ENCODE data around the gene SSBP2. TPM values are rescaled to one million over a fixed set of nuclear protein-coding genes. Genes with fewer than 3 reads are reported as not detected.

Gene SSBP2
- total and polyA plus RNA-seq, 8 donors, result 0.87 to 86.2 (median 24.6) TPM

DNA sequence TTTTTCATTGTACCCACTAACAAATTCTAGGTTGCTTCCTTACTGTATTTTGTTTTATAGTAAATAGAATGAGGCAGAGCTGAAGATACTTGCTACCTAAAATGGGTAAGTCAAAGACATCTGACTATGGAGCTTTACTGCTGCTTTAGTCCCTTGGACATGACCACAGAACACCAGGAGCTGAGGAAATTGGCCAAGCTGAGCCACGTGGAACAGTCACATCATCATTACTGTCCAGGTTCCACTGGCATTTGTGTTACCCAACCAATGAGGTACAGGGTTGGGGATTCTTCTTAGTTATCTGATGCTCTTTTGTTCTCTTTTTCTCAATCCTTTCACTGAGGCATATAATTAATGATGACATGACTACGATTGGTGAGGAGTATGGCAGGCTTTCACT lies 47.1 kb downstream of the SSBP2 start:
- 79 to 94% (median 88%) methylated on average over 2 of the region's 2 CpGs for WGBS, 5 donors

DNA sequence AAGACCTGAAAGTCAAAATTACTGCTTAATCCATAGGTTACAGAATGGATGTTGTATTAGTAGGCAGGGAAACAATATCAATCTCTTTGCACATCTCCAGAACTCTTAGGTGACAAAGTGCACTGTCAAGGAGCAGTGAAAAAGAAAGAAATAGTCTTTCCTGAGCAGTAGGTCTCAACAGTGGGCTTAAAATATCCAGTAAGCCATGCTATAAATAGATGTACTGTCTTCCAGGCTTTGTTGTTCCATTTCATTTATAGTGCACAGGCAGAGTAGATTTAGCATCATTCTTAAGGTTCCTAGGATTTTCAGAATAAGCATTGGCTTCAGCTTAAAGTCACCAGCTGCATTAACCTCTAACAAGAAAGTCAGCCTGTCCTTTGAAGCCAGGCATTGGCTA lies 50.7 kb downstream of the SSBP2 start:
- no peaks in the 10 kb centered on the region for H3K27me3 ChIP-seq
- peaks cover 0 to 28% (median 4%) of the 10 kb centered on the region in 4 donors for H3K4me1 ChIP-seq
- intact Hi-C loops (cut with DNase I; ENCODE audit: low total_unique reads), result no loop called here
- no peak overlapping the region for H3K4me3 ChIP-seq
- H3K9me3 ChIP-seq, result peaks cover 0 to 13% (median 9%) of the 10 kb centered on the region in 4 donors
- DNase-seq, result no peak
- H3K27ac ChIP-seq, result no peak overlapping the region
- TF ChIP-seq, protein P1, sequence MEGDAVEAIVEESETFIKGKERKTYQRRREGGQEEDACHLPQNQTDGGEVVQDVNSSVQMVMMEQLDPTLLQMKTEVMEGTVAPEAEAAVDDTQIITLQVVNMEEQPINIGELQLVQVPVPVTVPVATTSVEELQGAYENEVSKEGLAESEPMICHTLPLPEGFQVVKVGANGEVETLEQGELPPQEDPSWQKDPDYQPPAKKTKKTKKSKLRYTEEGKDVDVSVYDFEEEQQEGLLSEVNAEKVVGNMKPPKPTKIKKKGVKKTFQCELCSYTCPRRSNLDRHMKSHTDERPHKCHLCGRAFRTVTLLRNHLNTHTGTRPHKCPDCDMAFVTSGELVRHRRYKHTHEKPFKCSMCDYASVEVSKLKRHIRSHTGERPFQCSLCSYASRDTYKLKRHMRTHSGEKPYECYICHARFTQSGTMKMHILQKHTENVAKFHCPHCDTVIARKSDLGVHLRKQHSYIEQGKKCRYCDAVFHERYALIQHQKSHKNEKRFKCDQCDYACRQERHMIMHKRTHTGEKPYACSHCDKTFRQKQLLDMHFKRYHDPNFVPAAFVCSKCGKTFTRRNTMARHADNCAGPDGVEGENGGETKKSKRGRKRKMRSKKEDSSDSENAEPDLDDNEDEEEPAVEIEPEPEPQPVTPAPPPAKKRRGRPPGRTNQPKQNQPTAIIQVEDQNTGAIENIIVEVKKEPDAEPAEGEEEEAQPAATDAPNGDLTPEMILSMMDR (IDR thresholded peaks at IDR 0.05), result no peak
- TF ChIP-seq EP300 (IDR thresholded peaks at IDR 0.05) (no peak), POLR2AphosphoS5 (IDR thresholded peaks at IDR 0.05) (no peak), POLR2A (IDR thresholded peaks at IDR 0.05) (no peak)
- no peaks in the 10 kb centered on the region for H3K36me3 ChIP-seq

More for the DNA sequence above, 47.1 kb downstream of the SSBP2 start:
- Histone ChIP-seq H3K9me3 (peaks cover 0 to 13% (median 9%) of the 10 kb centered on the region in 4 donors), H3K27ac (no peak overlapping the region), H3K27me3 (no peaks in the 10 kb centered on the region), H3K4me3 (no peak overlapping the region), H3K4me1 (peaks cover 0 to 23% (median 7%) of the 10 kb centered on the region in 4 donors), H3K36me3 (no peaks in the 10 kb centered on the region)
- DNase-seq, result no peak
- intact Hi-C loops (cut with DNase I; ENCODE audit: low total_unique reads), result no loop called here
- TF ChIP-seq POLR2A (IDR thresholded peaks at IDR 0.05) (no peak), EP300 (IDR thresholded peaks at IDR 0.05) (no peak), POLR2AphosphoS5 (IDR thresholded peaks at IDR 0.05) (no peak)
- TF ChIP-seq, protein P1 (IDR thresholded peaks at IDR 0.05), result no peak

DNA sequence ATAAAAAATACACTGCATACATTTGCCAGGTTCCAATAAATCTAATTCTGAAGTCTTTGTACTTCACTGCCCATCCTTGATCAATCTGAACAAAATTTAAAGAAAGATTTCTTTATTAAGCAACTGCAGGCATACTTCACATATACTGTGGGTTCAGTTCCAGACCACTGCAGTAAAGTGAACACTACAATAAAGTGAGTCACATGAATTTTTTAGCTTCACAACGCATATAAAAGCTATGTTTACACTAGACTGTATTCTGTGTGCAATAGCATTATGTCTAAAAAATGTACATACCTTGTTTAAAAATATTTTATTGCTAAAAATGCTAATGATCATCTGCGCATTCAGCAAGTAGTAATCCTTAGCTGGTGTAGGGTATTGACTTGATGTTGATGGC lies 52.1 kb downstream of the SSBP2 start:
- Histone ChIP-seq H3K36me3 (no peaks in the 10 kb centered on the region), H3K4me3 (no peak overlapping the region), H3K27ac (no peak overlapping the region), H3K9me3 (peaks cover 0 to 13% (median 9%) of the 10 kb centered on the region in 4 donors), H3K27me3 (no peaks in the 10 kb centered on the region), H3K4me1 (peaks cover 0 to 28% (median 4%) of the 10 kb centered on the region in 4 donors)
- DNase-seq, result no peak
- WGBS, 5 donors, result 87 to 94% (median 89%) methylated on average over 2 of the region's 2 CpGs
- no peak for TF ChIP-seq EP300 (IDR thresholded peaks at IDR 0.05)
- TF ChIP-seq POLR2A (IDR thresholded peaks at IDR 0.05), result no peak
- no peak for TF ChIP-seq POLR2AphosphoS5 (IDR thresholded peaks at IDR 0.05)
- TF ChIP-seq, protein P1 (IDR thresholded peaks at IDR 0.05), result no peak
- intact Hi-C loops (cut with DNase I; ENCODE audit: low total_unique reads), result no loop called here

DNA sequence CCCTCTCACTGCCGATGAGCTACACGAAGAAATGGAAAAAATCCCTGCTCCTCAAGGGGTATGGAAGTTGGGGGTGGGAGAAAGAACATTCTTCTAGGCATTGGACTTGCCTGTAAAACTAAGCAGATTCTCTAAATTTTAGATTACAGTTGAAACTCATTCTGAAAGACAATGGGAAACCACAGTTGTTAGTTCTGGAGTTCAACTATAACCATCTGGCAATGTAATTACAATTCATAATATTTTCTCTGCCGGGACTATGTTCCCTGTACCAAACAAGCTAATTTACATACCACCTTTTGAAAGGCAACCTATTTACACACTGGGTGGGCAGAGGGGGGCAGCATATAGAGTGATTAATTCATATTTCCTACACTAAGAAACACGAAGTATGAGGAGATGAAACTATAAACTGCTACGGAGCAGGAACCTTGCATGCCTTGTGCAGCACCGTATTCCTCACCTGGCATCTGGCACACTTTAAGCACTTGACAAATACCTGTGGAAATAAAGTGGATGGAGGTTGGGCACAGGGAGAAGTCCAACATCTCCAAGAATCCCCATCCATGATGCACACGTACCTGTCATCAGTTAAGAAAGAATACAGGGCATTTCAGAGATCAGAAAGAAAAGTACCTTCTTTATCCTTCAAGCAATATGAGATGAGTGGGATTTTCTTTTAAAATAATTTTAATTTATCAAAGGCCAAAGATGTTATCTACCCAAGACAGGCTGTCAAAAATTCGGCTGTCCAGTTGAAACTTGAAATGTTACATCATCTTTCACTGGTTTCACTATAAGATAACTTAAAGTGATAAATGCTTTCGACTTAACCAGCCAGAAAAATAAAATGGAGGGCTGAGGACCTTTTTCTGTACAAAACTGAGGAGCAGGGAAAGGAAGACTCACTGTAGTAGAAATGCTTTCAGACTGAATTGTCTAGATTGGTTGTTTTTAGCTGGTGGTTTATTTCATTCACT lies 54.2 kb downstream of the SSBP2 start:
- TF ChIP-seq POLR2A (IDR thresholded peaks at IDR 0.05) (no peak), EP300 (IDR thresholded peaks at IDR 0.05) (no peak), POLR2AphosphoS5 (IDR thresholded peaks at IDR 0.05) (no peak)
- TF ChIP-seq, protein P1 (IDR thresholded peaks at IDR 0.05), result no peak
- Histone ChIP-seq H3K36me3 (no peaks in the 10 kb centered on the region), H3K27me3 (no peaks in the 10 kb centered on the region), H3K4me1 (peaks cover 0 to 17% (median 0%) of the 10 kb centered on the region in 4 donors), H3K27ac (no peak overlapping the region), H3K9me3 (peaks cover 0 to 13% (median 9%) of the 10 kb centered on the region in 4 donors), H3K4me3 (no peak overlapping the region)
- DNase-seq, result no peak
- 81 to 89% (median 85%) methylated on average over 9 of the region's 9 CpGs for WGBS, 5 donors
- intact Hi-C loops (cut with DNase I; ENCODE audit: low total_unique reads), result no loop called here

Data from stomach (tissue), 9 donors.